ENCODE results near the gene DCBLD1. TPM values are rescaled to one million over a fixed set of nuclear protein-coding genes. Genes with fewer than 3 reads are reported as not detected.

The DCBLD1 gene
- total and polyA plus RNA-seq, 2 of the 4 experiments (the other 2 are of a cell fraction): 21.1 to 27.8 TPM

DNA sequence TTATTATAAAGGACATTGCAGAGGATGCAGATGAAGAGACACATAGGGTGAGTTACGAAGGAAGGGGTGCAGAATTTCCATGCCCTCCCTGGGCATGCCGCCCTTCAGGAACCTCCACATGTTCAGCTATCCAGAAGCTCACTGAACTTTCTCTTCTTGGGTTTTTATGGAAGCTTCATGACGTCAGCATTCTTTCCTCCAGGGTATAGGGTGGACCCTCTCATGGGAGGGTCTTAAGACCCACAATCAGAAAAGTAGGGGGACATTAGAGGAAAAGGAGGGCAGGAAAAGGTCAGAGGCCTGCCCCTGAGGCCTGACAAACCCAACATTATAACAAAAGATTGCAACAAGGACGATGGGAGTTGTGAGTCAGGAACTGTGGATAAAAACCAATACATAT, 14.6 kb upstream of the DCBLD1 start:
- TF ChIP-seq POLR2A (IDR thresholded peaks at IDR 0.05; ENCODE audit: low read depth, low read length) (no peak), BHLHE40 (IDR thresholded peaks at IDR 0.05; ENCODE audit: low read depth, low read length) (no peak), RFX5 (IDR thresholded peaks at IDR 0.05; ENCODE audit: low read depth, low read length) (no peak), NFE2L2 (IDR thresholded peaks at IDR 0.05; ENCODE audit: low read depth, low read length) (no peak), MXI1 (IDR thresholded peaks at IDR 0.05; ENCODE audit: borderline replicate concordance, low read depth, low read length) (no peak), FOS (IDR thresholded peaks at IDR 0.05; ENCODE audit: low read depth, low read length) (no peak), MAFK (IDR thresholded peaks at IDR 0.05; ENCODE audit: low read depth, low read length) (no peak), RAD21 (IDR thresholded peaks at IDR 0.05; ENCODE audit: low read length) (no peak), RCOR1 (IDR thresholded peaks at IDR 0.05; ENCODE audit: insufficient replicate concordance, low read length) (no peak), SMC3 (IDR thresholded peaks at IDR 0.05; ENCODE audit: low read depth, low read length) (no peak), MAZ (IDR thresholded peaks at IDR 0.05; ENCODE audit: borderline replicate concordance, low read depth, low read length) (no peak), CEBPB (IDR thresholded peaks at IDR 0.05; ENCODE audit: low read depth, low read length) (no peak), CHD1 (IDR thresholded peaks at IDR 0.05; ENCODE audit: low read depth, low read length) (no peak)
- TF ChIP-seq, protein P1, sequence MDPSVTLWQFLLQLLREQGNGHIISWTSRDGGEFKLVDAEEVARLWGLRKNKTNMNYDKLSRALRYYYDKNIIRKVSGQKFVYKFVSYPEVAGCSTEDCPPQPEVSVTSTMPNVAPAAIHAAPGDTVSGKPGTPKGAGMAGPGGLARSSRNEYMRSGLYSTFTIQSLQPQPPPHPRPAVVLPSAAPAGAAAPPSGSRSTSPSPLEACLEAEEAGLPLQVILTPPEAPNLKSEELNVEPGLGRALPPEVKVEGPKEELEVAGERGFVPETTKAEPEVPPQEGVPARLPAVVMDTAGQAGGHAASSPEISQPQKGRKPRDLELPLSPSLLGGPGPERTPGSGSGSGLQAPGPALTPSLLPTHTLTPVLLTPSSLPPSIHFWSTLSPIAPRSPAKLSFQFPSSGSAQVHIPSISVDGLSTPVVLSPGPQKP (IDR thresholded peaks at IDR 0.05; ENCODE audit: borderline replicate concordance, low read depth, low read length): no peak
- TF ChIP-seq, protein P2, sequence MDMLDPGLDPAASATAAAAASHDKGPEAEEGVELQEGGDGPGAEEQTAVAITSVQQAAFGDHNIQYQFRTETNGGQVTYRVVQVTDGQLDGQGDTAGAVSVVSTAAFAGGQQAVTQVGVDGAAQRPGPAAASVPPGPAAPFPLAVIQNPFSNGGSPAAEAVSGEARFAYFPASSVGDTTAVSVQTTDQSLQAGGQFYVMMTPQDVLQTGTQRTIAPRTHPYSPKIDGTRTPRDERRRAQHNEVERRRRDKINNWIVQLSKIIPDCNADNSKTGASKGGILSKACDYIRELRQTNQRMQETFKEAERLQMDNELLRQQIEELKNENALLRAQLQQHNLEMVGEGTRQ (IDR thresholded peaks at IDR 0.05; ENCODE audit: low read depth, low read length): no peak
- TF ChIP-seq, protein P3, sequence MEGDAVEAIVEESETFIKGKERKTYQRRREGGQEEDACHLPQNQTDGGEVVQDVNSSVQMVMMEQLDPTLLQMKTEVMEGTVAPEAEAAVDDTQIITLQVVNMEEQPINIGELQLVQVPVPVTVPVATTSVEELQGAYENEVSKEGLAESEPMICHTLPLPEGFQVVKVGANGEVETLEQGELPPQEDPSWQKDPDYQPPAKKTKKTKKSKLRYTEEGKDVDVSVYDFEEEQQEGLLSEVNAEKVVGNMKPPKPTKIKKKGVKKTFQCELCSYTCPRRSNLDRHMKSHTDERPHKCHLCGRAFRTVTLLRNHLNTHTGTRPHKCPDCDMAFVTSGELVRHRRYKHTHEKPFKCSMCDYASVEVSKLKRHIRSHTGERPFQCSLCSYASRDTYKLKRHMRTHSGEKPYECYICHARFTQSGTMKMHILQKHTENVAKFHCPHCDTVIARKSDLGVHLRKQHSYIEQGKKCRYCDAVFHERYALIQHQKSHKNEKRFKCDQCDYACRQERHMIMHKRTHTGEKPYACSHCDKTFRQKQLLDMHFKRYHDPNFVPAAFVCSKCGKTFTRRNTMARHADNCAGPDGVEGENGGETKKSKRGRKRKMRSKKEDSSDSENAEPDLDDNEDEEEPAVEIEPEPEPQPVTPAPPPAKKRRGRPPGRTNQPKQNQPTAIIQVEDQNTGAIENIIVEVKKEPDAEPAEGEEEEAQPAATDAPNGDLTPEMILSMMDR (conservative IDR thresholded peaks at IDR 0.05; ENCODE audit: low read depth, low read length): no peak
- H3K79me1 ChIP-seq (ENCODE audit: low read depth in 1 of 2, low read length in 2 of 2): no peaks in the 10 kb centered on the region
- ChIA-PET CTCF (no interaction called here), POLR2A (ENCODE audit: unreplicated experiment) (no interaction called here)
- 60% methylated on average over 1 of the region's 4 CpGs; no CpG with 5 or more reads in 1 of the 2 experiments for WGBS, 2 experiments (ENCODE audit: extremely low coverage in 2 of 2, insufficient read length in 1 of 2)
- H3K4ac ChIP-seq (ENCODE audit: low read depth, low read length): no peak overlapping the region
- H4K5ac ChIP-seq (ENCODE audit: low read depth, low read length): no peak overlapping the region
- H2BK15ac ChIP-seq (ENCODE audit: low read depth, low read length): no peak overlapping the region
- H3K27me3 ChIP-seq (ENCODE audit: control insufficient read depth, insufficient read depth, low read length): no peaks in the 10 kb centered on the region; the same call in 1 of the 2 replicates
- intact Hi-C loops (cut with micrococcal nuclease) (no loop called here), in situ Hi-C loops (cut with MboI; ENCODE audit: low sequenced_read_pairs) (no loop called here), dilution Hi-C loops (cut with HindIII; ENCODE audit: low sequenced_read_pairs, unreplicated experiment) (no loop called here)
- H2AFZ ChIP-seq (replicated peaks; ENCODE audit: low read length, poor library complexity): no peak overlapping the region
- H2BK20ac ChIP-seq (ENCODE audit: low read depth, low read length): no peak overlapping the region
- H3K4me3 ChIP-seq (ENCODE audit: insufficient read depth, low read depth, low read length): no peak overlapping the region
- no peak overlapping the region for H2BK120ac ChIP-seq (ENCODE audit: low read depth, low read length)
- H4K91ac ChIP-seq (ENCODE audit: insufficient read depth, low read depth, low read length): no peak overlapping the region
- DNase-seq: no peak
- no TSS peak for BruUV-seq (replicated peaks)
- no peaks in the 10 kb centered on the region; the same call in 1 of the 2 replicates for H4K20me1 ChIP-seq (ENCODE audit: insufficient read depth, low read length)
- no peaks in the 10 kb centered on the region for H3K9me3 ChIP-seq (ENCODE audit: control insufficient read depth, insufficient read depth, low read length)
- H3K4me1 ChIP-seq (ENCODE audit: control insufficient read depth, insufficient read depth, low read length): peaks cover 10% of the 10 kb centered on the region
- no peak overlapping the region for H2BK5ac ChIP-seq (ENCODE audit: low read depth, low read length, poor library complexity, severe bottlenecking)
- no peak overlapping the region for H4K8ac ChIP-seq (ENCODE audit: low read depth in 2 of 2, low read length in 2 of 2)
- H3K14ac ChIP-seq (replicated peaks; ENCODE audit: low read depth, low read length): no peak overlapping the region
- no peaks in the 10 kb centered on the region for H3K9me1 ChIP-seq (ENCODE audit: insufficient read depth, low read length)
- no peak overlapping the region for H3K56ac ChIP-seq (ENCODE audit: extremely low read depth, insufficient read depth, low read length)
- no peak overlapping the region for H2AK9ac ChIP-seq (replicated peaks; ENCODE audit: low read depth, low read length, poor library complexity)
- H3K18ac ChIP-seq (ENCODE audit: low read depth, low read length): no peak overlapping the region
- no peak overlapping the region for H2AK5ac ChIP-seq (ENCODE audit: low read depth, low read length)
- no peak overlapping the region for H3K9ac ChIP-seq (ENCODE audit: low read depth, low read length)
- no peak overlapping the region for H3K27ac ChIP-seq (ENCODE audit: insufficient read depth, low read length)
- H3K4me2 ChIP-seq (ENCODE audit: low read depth, low read length): no peak overlapping the region
- no peak for ATAC-seq (ENCODE audit: low read depth)
- no peaks in the 10 kb centered on the region for H3K36me3 ChIP-seq (ENCODE audit: control insufficient read depth, insufficient read depth, low read length)
- no peak overlapping the region for H3K23ac ChIP-seq (ENCODE audit: low read depth, low read length)
